NCI-H345 treated with DMSO at 0.1 percent for 48 hours (cell line): ENCODE measurements around the gene SIRT3.
"Not testable (repeated sequence)": the region's sequence is repeated elsewhere in the genome, so short reads cannot be mapped to it uniquely, and the experiment has no call there.

ENCODE experiments used
- DNase-seq: peaks from one replicate; lab custom pipeline; 2025; ENCODE audit not compliant: unreplicated experiment; lab: John Stamatoyannopoulos, UW

SIRT3 gene

DNA sequence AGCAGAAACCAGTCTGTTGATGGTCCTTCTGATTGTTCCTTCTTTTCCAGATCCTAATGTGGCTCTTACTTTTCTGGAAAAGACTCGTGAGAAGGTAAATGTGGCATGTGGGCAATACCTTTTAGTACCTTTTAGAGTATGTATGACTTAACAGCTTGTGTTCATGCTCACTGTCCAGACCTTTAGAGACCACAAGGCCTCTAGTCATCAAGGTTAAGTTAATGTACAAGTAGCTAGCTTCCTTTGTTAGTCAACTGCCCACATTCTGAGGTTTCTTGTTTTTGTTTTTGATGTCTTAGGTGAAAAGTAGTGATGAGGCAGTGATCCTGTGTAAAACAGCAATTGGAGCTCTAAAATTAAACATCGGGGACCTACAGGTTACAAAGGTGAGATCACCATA lies 8.2 kb upstream of the SIRT3 start:
- no peak for DNase-seq

DNA sequence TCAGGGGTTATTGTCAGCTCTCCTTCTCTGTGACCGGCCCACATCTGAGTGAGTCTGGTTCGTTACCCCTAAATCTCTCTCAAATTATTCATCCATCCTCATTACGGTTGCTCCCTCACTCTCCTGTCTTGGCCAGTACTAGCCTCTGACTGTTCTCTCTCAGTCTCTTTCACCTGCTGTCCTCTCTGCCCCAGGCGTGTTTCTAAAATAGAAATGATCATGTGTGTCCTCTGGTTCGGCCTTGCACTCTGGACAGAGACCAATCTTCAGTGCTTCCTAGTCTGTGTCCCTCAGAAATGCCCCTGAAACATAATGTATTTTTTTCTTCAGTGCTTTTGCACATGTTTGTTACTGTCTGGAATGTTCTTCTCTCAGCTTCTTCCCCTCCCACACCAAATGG lies 5.5 kb upstream of the SIRT3 start:
- no peak for DNase-seq

DNA sequence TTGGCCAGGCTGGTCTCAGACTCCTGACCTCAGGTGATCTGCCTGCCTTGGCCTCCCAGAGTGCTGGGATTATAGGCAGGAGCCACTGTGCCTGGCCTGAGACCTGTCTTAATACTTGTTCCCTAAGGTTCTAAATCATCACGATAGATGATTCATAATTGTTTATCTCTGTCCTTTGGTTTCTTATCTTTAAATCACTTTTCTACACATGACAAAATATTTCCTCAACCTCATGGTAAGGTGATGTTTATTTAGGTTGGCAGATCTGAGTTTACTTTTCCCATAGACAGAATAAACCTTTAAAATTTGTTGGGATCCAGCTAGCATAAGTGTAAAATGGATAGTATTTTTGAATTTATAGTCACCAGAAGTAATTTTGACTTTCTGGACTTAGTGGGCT lies 4.2 kb upstream of the SIRT3 start:
- DNase-seq: no peak

DNA sequence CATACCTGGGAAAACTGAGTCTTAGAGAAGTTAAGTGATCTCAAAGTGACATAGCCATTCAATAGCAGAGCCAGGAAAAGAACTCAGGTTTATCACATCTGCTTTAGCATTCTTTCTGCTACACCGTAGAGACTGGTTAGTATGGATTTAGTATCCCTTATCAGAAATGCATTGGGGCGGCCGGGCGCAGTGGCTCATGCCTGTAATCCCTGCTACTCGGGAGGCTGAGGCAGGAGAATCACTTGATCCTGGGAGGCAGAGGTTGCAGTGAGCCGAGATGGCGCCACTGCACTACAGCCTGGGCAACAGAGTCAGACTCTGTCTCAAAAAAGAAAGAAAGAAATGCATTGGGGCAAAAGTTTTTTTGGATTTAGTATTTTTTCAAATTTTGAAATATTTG lies 2.2 kb upstream of the SIRT3 start:
- not testable (repeated sequence) for DNase-seq

DNA sequence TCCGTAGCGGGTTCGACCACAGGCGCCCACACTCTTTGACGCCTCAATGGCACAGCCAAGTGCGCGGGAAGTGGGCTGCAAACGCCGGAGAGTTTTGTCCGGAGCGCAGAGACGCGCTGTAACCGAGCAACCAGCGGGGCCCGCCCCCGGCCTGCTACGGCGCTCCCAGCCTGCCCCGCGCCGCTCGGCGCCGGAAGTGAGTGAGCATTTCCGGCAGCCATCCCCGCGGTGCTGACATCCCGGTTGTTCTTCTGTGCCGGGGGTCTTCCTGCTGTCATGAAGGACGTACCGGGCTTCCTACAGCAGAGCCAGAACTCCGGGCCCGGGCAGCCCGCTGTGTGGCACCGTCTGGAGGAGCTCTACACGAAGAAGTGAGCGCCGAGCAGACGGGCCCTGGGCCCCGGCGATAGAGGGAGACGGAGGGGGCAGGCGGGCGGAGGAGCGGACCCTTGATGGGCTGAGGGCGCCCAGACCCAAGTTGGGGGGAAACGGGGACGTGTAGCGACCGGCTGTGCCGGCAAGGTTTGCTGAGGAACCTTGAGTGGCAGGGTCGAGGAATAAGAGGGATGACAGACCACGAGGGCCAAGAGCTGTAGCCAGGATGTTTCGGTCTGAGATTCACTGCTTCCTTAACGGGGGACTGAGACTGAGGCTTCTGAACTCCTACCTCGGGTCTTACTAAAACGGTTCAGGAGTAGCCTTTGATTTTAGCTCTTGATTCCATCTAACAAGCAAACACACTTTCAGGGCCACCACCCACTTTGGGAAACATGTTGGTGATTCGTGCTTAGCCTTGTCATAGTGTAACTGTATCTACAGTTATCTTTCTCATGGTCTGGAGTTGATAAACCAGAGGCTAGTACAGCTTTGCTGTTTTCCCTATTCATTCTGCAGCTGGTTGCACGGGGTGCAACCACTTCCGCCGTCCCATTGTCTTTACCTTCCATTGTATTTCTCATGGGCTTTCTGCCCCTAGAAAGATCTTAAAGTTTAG lies 929 bp upstream of the SIRT3 start, which contains the start of gene PSMD13:
PSMD13 (plus strand) TSS at position 203 of the 994 bp plus-strand sequence; CDS start at position 277, 74 bp downstream.
- peak; percentile 53 for DNase-seq

DNA sequence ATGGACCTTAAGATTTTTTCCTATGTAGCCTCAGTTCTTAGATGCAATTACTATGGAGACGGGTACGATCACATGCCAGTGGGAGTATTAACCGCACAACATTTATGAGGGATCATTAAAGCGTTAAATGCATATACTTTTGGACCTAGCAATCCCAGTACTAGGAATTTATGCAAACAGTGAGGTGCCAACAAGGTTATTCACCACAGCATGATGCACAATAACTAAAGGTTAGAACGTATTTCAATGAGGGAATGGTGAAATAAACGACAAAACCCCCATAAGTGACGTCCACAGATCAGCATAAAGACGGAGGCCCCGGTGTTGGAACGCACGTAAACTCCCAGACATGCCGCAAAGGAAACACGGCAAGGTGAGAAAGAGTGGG lies 539 bp downstream of the SIRT3 start:
- no peak for DNase-seq

DNA sequence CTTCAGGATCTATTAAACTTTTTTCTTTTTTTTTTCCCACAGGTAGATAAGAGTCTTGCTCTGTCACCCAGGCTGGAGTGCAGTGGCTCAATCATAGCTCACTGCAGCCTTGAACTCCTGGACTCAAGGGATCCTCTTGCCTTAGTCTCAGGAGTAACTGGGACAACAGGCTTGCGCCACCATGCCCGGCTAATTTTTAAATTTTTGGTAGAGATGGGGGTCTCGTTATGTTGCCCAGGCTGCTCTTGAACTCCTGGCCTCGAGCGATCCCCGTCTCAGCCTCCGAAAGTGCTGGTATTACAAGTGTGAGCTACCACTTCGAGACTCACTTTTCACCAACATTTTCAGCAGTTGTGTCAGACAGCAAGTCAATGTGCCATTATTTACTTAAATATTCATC lies 962 bp downstream of the SIRT3 start:
- no peak for DNase-seq

DNA sequence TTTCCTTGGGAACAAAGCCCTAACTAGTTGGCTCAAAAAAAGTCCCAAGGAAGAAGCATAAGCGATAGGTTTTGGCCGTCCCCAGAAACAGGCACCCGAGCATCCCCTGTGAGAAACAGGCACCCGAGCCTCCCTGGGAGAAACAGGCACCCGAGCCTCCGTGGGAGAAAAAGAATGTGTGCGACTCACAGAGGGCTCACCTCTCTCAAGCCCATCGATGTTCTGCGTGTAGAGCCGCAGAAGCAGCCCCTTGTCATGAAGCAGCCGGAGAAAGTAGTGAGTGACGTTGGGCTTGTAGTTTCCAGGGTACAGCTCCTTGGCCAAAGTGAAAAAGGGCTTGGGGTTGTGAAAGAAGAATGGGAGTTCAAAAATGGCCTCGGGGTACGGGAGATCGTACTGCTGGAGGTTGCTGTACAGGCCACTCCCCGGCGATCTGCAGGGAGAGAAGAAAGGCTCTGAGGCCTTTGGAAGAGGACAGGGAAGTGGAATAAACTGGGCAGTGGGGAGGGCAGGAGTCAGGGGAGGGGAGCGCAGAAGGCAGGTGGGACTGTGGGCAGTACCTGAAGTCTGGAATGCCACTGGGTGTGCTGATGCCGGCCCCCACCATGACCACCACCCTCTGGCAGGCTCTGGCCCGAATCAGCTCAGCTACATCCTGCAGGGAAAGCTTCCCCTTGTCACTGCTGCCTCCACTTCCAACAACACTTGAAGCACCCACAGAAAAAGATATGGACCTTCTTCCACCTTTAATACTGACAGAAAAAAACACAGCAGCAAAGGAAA lies 3.2 kb downstream of the SIRT3 start:
- no peak for DNase-seq

DNA sequence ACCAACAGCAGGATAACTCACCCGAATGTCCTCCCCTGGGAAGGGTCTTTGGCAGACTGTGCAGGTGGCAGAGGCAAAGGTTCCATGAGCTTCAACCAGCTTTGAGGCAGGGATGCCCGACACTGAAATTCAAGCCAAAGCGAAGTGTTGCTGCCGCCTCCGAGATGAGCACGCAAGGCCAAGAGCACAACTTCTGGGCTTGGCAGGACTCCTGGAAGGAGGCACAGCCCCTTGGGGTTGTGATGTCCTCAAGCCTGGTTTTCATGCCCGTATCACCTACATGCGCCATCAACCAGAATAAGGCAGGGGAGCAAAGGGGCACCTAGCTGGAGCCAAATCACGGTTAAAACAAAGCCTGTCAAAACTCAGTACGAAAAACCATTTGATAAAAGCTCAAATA lies 5.7 kb downstream of the SIRT3 start:
- no peak for DNase-seq

DNA sequence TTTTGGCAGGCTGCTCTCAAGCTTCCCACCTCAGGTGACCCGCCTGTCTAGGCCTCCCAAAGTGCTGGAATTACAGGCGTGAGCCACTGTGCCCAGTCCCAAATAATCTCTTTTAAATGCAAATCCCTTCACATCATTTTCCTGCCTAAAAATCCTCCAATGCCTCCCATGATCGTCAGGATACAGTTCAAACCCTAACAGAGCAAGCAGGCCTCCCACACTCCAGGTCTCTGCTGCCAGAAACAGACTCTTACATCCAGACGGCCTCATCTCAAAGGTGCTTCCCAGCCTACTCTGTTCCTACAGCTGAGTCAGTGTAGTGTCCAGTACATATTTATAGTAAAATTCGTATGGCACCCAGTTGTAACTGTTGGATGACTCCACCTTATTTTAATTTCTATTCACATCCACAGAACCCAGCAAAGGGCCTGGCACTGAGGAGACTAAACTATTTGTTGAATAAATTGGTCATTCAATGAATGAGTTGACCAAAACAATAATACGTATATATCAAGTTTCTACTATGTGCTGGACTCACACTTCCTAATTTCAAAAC lies 8.2 kb downstream of the SIRT3 start:
- no peak for DNase-seq

DNA sequence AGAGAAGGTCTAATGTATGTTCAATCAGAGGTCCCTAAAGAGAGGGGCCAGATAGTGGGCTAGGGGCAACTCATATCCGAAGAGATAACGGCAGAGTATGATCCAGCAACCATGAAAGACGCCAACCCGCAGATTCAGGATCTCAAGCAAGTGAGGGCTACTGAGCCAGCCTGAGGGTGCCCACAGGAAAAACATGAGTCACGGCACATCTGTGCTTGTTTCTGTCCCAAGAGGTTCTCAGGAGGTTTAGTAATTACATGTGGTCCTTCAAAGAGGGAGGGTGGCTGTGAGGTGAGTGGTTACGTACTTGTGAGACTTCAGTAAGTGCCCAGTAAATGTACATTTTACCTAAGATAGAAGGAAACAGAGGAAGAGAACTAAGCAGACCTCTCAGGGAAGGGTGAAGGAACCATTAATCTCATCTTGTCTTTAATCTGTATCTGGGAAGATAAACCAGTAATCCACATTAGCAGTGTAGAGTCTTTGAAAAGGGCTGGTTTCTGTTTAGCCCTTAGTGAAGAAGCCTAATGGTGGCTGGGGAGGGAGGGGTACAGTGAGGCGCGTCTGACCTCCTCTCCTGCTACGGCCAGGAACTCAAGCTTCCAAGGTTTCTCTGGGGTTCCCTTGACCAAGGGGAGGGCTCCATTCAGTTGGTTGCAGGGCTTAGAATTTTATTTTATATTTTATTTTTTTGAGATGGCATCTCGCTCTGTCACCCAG lies 10.2 kb downstream of the SIRT3 start:
- no peak for DNase-seq

DNA sequence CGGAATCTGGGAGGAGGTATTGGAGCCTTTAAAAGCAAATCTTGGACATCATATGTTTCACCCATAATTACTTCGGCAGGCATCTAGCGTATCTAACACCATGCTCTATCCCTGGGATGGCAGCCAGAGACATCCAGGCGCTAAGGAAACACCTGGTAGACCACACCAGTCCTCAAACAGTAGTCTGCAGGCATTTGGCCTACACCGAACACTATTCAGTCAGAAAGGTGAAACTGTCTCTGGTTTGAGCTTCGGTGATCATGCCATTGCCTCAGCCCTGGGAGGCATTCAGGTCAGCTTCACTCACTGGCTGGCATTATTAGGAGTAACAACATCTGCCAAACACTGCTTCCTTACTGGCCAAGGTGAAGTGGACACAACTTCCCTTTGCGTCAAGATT lies 11.7 kb downstream of the SIRT3 start:
- DNase-seq: no peak

DNA sequence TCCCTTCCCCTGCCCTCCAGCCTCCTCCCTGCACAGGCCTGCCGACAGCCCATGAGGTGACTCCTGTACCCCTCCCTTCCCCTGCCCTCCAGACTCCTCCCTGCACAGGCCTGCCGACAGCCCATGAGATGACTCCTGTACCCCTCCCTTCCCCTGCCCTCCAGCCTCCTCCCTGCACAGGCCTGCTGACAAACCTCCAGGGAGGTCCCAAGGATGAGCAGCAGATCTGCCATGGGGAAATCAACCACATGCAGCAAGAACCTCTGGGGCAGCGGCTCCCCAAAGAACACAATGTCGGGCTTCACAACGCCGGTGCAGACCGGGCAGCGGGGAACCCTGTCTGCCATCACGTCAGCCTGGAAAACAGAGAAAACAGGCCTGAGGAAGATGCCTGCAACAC lies 12.3 kb downstream of the SIRT3 start:
- DNase-seq: no peak

DNA sequence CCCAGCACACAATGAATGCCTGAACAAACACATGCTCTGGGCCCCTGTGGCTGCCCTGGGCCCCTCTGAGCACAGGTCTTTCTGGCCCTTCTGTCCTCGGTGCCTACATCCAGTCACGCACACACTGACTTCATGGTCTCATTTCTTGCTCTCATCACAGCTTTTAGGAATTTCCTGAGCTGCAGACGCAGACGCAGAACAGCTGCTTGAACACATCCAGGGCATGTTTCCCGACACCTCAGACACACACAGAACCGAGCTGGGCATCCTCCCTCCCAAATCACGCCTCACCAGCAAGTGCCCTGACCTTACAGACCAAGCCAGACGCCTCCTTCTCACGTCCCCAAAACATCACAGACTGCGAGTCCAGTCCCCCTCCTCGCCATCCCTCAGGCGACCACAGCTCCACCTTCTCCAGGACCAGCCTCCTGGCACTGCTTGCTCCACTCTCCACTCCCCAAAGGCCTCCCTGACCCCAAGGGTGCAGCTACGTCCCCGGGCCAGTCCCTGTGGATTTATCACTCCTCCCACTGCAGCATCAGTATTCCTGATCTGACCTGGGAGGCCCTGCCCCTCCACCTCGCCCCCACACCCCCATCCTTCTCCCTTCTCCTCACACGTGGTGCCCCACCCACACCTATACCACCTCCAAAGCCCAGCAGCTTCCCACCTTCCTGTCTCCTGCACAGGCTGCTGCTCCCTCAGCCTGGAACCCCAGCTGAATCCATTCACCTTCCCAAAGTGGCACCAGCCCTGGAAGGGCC lies 12.9 kb downstream of the SIRT3 start:
- no peak for DNase-seq

DNA sequence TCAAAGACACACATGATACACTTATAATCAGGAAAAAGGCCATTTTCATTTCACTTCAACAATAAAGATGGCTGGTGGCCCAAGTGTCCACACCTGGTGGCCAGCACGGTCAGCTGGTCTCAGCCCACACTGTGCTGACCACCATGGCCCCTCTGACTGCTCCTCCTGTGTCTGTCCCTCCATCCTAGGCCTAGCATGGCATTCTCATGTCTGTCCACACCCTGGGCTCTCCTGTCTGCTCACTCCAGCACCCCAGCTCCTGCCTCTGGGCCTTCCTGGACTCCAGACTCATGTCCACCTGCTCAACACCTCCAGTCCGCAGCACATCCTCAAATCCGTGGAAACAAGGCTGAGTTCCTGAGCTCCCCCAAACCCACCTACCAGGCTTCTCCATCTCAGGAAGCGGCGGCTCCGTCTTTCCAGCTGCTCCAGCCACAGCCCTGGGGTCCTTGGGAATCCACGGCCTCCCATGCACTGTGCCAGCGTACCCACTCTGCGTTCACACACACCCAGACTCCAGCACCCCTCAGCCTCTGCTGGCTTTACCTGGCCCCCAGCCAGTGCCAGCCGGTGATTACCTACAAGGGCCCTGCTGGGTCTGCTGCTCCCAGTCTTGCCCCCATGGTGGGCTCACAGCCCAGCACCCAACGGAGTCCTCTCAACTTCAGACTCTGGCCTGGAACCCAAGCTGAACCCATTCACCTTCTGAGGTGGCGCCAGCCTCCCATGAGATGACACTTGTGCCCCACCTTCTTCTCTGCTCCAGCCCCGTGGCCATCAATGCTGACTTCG lies 13.9 kb downstream of the SIRT3 start:
- DNase-seq: no peak

DNA sequence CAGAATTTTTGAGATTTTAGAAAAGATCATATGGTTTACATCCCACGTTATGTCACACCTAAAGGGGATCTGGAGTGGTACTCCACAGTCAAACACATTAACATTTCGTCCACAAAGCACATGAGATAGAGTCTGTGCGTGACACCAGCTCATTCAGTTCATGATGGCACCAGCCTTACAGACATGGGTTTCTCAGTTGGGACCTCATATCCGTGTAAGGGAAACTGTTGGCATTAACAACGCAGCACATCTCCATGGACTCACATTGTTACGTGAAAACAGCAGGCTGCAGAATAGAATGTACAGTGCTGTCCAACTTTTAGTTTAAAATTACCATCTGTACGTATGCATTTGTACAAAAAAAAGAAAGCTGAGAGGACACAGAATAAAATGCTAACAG lies 14.6 kb downstream of the SIRT3 start:
- no peak for DNase-seq

DNA sequence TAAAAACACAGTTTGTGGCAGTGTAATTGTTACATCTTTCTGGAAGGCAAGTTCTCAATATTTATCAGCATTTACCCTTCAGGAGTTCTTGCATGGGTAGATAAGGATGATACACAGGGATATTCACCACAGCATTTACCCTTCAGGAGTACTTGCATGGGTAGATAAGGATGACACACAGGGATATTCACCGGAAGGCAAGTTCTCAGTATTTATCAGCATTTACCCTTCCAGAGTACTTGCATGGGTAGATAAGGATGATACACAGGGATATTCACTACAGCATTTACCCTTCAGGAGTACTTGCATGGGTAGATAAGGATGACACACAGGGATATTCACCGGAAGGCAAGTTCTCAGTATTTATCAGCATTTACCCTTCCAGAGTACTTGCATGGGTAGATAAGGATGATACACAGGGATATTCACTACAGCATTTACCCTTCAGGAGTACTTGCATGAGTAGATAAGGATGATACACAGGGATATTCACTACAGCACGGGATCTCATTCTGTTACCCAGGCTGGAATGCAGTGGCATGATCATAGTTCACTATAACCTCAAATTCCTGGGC lies 15.4 kb downstream of the SIRT3 start:
- DNase-seq: not testable (repeated sequence)

DNA sequence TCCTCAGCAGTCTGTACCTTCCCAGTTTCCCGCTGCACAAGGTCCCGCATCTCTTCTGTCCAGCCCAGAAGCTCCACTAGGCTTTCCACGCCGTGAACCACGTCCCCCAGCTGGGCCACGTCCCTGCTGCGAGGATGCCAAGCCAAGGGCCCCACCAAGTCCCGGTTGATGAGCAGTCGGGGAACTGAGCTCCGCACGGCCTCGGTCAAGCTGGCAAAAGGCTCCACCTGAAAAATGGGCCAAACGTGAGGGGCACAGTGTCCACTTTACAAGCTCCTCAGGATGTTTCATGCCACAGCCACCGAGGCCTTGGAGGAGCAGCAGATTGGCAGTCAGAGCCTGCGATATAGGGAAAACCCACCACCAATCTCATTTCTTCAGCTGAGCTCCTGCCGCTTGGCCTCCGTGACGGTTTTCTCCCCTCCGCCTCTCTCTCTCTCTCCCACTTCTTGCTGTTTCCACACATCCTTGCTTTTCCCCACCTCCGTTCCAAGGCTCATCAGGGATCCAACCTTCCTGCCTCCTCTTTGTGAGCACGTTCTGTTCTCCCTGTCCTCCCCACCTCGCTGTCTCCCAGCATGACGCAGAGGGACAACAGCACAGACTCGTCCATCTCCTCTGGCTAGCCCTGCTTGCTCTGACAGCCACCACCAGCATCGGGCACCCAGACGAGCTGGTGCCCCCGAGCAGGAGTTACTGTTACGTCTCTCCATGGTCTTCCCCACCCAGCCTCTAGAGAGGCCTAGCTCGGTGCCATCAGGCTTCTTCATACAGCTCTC lies 17.1 kb downstream of the SIRT3 start:
- no peak for DNase-seq
